KOPT-K1 (cell line): ENCODE measurements around the gene THRB.

Experiments used
- H3K27ac ChIP-seq: fragments of 200-600 bp; sonication (generic); 2 replicates; pipeline ENCODE4 v1.5.1; 2016; ENCODE audit warnings: antibody characterized with exemption, mild to moderate bottlenecking, low read depth, low read length; ENCODE audit not compliant: poor library complexity, severe bottlenecking
- H3K36me3 ChIP-seq: fragments of 200-600 bp; sonication (generic); 2 replicates; pipeline ENCODE4 v1.5.1; 2017; ENCODE audit warnings: antibody characterized with exemption, mild to moderate bottlenecking, low read length, moderate library complexity; ENCODE audit not compliant: insufficient read depth
- H3K9me3 ChIP-seq: fragments of 200-600 bp; sonication (generic); 2 replicates; pipeline ENCODE4 v1.5.1; 2017; ENCODE audit warnings: antibody characterized with exemption, low read length, mild to moderate bottlenecking; ENCODE audit not compliant: insufficient read depth, poor library complexity, severe bottlenecking

THRB gene

DNA sequence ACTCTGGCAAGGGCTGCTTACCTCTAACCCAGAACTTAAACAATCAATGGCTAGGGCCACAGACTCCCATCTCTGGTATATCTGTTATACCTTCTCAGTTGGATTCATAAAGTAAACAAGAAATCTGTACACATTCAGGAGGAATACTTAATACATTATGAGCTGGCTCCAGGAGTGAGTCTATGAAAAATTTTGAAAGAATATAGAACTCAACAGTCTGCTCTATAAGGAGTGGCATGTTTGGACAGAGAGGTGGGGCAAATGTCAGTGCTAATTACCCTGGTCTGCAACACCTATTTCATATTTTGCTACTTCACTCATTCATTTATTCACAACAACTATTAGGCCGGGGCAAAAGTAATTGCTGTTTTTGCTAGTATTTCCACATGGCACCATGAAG, 245.1 kb downstream of the THRB start:
- H3K27ac ChIP-seq, result no peak overlapping the region
- no peaks in the 10 kb centered on the region for H3K36me3 ChIP-seq
- no peaks in the 10 kb centered on the region for H3K9me3 ChIP-seq

GRCh38 chr3:24245056-24245455, 249.6 kb downstream of the THRB start:
- Histone ChIP-seq H3K36me3 (no peaks in the 10 kb centered on the region), H3K9me3 (no peaks in the 10 kb centered on the region), H3K27ac (no peak overlapping the region)

DNA sequence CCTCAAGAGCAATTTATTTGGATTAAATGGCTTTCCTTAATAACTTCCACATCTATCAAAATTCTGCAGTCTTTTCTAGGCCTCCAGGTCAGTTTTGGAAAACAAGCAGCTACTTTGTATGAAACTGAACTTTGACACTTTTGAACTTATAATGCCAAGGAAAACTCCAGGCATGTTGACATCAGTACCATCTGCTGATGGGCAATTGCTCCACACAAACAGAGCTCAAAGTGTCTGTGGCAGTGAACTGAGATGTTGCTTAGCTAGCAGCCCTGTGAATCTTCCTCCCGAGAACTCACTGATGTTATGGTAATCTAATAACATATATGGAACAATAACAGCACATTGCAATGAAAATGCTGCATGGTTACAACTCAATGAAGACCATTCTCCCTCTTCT, 250.2 kb downstream of the THRB start:
- Histone ChIP-seq H3K9me3 (no peaks in the 10 kb centered on the region), H3K36me3 (no peaks in the 10 kb centered on the region), H3K27ac (no peak overlapping the region)

DNA sequence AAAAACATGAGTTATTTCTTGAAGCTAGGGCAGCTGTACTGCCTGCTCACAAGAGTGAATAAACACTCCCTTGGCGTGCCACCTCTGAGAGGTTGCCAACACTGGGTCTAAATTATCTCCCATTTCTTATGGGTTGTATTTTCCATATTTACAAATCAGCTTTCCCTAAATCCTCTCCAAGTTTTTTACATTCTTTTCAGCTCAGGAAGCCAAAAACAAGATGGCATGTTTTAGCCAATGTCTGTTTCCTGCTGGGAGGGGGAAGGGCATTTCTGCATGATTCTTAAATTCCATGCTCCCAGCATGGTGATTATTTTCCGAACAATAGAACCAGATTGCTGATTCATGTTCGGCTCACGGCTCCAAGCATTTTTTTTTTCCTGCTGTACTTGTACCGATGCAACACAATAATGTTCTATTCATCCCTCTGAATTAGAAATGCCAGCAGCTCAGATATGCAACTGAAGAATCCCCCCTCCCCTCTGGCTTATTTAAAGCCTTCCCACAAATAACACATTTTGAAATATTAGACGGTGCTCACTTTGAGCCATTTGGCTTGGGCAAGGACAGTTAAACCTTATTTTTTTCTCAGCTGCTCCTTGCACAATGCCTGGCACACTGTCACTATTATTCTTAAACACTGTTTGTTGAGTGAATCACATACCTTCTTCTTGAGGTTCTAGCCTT, 252.5 kb downstream of the THRB start:
- no peak overlapping the region for H3K27ac ChIP-seq
- no peaks in the 10 kb centered on the region for H3K9me3 ChIP-seq
- no peaks in the 10 kb centered on the region for H3K36me3 ChIP-seq

DNA sequence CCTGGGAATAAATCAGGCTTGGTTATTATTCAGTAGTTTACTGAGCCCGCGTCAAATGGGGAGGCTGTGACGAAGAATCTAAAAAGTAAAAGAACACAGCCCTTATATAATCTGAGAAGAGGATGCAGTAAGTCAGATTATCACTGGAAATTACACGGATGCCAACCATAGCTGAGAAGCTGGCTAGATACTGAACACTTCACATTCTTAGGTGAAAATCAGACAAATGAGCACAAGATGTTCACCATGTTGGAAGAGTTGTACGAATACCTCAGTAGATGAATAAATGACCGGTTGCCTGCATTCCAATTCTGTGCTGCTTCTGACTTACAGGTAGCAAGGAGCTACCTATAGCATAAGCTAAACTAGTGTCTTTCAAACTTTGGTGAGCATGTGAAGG, 254.3 kb downstream of the THRB start:
- H3K9me3 ChIP-seq, result no peaks in the 10 kb centered on the region
- H3K27ac ChIP-seq, result no peak overlapping the region
- no peaks in the 10 kb centered on the region for H3K36me3 ChIP-seq

DNA sequence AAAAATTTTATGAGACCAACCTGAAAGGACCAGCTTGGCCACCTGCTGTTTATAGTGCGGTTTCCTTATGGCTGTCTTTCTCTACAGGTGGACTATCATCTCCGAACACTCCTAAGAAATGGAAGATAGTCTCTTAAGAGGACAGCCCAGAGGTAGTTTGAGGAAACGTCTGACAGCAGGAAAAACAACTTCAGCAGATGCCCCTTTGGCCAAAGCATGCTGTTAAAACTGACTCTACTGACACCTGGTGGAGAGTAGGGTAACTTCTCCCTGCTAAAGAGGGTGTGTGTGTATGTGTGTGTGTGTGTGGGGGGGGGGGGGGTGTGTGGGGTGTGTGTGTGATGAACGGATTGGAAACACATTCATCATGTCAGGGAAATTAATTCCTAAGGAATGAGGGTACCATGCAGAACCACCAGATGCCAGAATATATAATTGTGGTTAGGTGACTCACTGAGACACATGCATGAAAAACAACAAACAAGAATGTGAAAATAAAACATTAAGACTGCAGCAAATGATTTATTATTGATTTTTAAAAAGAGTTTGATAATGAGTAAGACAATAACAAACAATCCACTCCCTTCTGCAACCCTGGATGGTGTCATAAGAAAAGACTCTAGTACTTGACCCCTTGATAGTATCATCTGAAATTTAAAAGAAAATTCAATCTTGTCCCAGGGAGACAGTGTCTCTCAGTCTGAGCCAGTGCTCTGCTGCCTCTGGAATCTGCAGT, 256.5 kb downstream of the THRB start:
- H3K36me3 ChIP-seq, result no peaks in the 10 kb centered on the region
- H3K9me3 ChIP-seq, result no peaks in the 10 kb centered on the region
- no peak overlapping the region for H3K27ac ChIP-seq

DNA sequence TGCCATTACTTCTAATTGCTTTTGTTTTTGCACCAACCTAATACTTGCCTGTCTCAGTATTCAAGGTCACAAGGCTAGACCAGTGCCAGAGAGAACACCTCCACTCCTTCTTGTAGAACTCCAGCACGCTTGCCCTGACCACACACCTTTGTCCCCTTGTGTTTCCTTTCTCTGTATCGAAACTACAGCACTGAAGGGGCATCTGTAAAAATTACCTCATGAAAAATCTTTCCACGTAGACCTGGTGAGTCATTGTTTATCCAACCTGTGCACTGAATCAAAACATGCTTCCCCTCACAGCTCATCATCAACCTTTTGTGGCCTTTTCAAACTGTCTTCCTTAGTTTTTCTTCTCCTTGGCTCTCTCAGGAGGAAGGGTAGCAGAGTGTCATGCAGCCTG, 259.5 kb downstream of the THRB start:
- H3K27ac ChIP-seq, result no peak overlapping the region
- no peaks in the 10 kb centered on the region for H3K9me3 ChIP-seq

GRCh38 chr3:24232784-24233183, 261.9 kb downstream of the THRB start:
- no peaks in the 10 kb centered on the region for H3K36me3 ChIP-seq
- no peaks in the 10 kb centered on the region for H3K9me3 ChIP-seq
- H3K27ac ChIP-seq, result no peak overlapping the region

More for the DNA sequence above, 259.5 kb downstream of the THRB start:
- no peaks in the 10 kb centered on the region for H3K36me3 ChIP-seq

- no peaks in the 10 kb centered on the region for H3K9me3 ChIP-seq
- no peak overlapping the region for H3K27ac ChIP-seq
- no peaks in the 10 kb centered on the region for H3K36me3 ChIP-seq
These were observed 265.0 kb downstream of the THRB start for GRCh38 chr3:24229468-24230221.

- Histone ChIP-seq H3K27ac (no peak overlapping the region), H3K36me3 (no peaks in the 10 kb centered on the region), H3K9me3 (no peaks in the 10 kb centered on the region)
These were observed 267.0 kb downstream of the THRB start for GRCh38 chr3:24227635-24228034.

GRCh38 chr3:24226397-24226796, 268.3 kb downstream of the THRB start:
- no peaks in the 10 kb centered on the region for H3K36me3 ChIP-seq
- no peaks in the 10 kb centered on the region for H3K9me3 ChIP-seq
- no peak overlapping the region for H3K27ac ChIP-seq

- no peak overlapping the region for H3K27ac ChIP-seq
- H3K9me3 ChIP-seq, result no peaks in the 10 kb centered on the region
- H3K36me3 ChIP-seq, result no peaks in the 10 kb centered on the region
These were observed 269.2 kb downstream of the THRB start for GRCh38 chr3:24225385-24225950.

DNA sequence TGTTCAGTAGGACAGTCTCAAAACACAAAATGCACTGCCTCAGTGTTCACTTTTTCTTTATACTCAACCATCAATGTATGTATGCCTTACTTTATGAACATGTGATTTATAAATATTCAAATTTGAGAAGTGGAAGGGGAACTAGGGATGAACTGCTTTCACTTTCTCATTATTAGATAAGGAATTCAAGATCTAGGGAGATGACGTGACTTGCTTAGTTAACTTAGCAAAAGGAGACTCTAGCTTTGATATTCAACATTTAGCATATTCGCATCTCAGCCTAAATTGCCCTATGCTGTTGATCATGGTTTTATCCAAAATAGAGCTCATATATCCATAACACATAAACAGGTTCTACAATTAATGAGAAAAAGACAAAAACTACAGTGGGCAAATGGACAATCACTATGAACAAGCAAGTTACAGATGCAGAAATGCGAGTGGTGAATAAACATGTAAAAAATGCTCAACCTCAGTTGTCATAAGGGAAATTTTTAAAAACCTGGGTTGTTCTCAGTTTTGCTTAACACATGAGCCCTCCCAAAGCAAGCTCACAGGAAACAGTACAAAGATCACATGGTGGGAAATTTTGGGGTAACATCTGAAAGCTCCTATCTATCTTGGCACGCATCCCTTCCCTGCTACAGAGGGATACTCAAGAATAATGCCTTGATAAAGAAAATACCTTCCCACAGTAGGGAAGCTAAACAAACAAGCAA, 269.8 kb downstream of the THRB start:
- H3K27ac ChIP-seq, result no peak overlapping the region
- no peaks in the 10 kb centered on the region for H3K36me3 ChIP-seq
- H3K9me3 ChIP-seq, result no peaks in the 10 kb centered on the region

- H3K27ac ChIP-seq, result no peak overlapping the region
- H3K36me3 ChIP-seq, result no peaks in the 10 kb centered on the region
- H3K9me3 ChIP-seq, result no peaks in the 10 kb centered on the region
These were observed 272.4 kb downstream of the THRB start for GRCh38 chr3:24222165-24222805.
